Inflammatory macrophage treated with lipopolysaccharide for 4 hours (primary cell): ENCODE data around the gene DOCK7.
"Not testable (repeated sequence)": the region's sequence is repeated elsewhere in the genome, so short reads cannot be mapped to it uniquely, and the experiment has no call there.

Experiments
- DNase-seq: peaks from one replicate; pipeline ENCODE4 v3.0.0-alpha.2; 2020

The DOCK7 gene

DNA sequence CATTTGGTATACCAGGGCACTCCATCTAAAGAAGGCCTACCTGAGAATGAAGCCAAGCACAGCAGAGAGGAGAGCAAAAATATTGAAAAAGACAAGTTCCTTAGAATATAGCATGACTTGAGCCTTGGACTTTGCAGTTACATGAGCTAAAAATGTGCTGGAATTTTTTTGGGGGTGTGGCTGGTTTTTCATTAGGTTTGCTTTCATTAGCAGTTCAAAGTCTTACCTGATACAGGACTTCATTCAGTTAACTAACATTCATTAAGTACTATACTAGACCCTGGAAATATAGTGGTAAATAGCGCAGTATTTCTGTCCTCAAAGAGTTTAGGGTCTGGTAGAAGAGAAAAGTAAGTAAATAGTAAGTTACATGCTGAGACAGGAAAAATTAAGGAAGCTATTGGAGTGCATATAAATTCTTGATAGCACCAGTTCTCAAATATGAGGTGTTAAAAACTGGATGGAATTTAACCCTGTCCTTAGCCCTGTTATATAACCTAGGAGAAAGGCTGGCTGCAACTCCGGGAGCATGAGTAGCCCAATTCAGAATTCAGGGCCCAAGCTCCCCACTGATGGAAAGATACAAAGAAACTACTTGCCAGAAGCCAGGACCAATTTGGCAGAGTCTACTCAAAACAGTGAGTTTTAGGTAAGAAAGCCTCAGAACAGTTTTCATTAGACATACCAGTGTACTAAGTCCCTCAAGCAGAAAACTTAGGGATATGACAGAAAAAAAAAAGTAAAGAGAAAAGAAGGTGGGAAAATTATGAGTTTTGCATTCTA lies 3.1 kb upstream of the DOCK7 start:
- no peak for DNase-seq

DNA sequence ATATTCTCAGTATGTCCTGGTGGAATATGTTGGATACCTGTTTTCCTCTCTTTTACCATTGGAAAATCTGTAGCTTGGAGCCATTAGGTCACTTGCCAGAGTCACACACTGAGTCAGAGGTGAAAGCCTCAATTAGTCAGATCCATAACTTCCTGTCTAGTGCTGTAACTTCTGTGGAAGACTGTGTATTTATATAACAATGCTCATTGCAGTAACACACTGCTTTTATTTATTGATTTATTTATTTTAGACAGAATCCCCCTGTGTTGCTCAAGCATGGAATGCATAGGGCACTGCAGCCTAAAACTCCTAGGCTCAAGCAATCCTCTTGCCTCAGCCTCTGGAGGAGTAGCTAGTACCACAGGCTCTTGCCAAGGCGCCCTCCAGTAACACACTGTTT lies 1.3 kb upstream of the DOCK7 start:
- peak; percentile 84 for DNase-seq

DNA sequence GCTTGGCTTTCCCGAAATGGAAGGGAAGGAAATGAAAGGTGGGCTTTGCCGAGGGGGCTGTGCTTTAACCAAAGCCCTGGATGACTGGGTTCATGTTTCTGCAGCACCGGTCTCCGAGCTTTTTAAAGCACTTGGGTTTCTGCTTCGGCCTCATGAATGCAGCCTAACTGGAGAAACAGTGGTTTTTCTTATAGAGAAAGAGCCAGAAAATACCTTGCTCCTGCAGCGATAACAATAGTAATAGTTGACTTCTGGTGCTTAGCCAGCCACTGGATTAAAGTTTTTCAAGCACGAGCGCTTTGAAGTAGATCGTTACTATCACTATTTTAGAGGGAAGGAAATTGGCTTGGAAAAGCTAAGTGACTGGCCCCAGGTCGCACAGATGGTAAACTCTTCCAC lies 500 bp upstream of the DOCK7 start:
- DNase-seq, result no peak

DNA sequence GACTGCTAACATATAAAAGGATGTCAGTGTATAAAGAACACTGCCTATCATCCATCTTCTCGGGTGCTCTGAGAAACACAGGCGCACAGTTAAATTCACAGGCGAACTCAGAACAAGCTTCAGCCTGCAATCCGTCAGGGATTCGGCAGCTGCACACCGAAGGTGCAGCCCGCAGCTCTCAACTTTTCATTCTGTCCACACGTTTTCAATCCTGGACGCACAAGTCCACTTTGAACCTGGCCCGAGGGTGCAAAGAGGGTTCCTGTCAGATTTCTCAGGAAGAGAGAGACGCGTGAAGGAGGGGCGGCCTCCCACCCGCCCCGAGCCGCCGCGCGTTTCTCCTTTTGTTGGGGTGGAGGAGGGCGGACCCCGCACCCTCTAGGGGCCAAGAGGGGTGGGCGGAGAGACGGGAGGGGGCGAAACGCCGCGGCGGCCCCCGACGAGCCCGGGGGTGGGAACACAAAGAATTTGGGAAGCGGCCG lies 724 bp downstream of the DOCK7 start:
- peak; percentile 28 for DNase-seq

DNA sequence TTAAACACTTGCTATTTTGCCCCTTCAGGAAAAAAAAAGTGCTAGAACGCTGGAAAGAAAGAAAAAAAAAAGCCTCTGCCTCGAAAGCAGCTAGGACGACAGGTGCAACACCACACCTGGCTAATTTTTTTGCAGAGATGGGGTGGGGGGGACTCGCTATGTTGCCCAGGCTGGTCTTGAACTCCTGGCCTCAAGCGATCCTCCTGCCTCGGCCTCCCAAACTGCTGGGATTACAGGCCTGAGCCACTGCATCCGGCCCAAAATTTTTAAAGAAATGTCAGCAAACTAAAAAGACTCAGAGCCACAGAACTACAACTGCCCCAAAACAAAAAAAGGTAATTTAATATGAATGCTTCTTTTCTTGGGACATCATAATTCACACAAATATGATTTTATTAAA lies 1.4 kb downstream of the DOCK7 start:
- DNase-seq, result no peak

DNA sequence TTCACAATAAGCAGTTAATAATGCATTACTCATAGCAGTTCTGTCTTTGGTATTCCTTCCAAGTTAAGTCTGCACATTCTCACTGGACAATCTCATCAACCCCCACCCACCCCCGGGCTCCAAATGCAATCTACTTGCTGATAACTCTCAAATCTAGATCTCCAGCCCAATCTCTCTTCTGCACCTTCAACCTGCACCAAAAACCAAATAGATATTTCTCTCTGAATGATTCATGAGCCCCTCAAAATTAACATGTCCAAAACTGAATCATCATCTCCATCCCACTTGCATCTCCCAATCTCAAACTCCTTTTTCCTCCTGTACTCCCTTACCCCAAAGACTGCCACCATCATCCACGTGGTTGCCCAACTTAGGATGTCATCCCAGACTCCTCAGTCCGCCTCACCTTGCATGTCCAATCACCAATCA lies 2.7 kb downstream of the DOCK7 start:
- no peak for DNase-seq

DNA sequence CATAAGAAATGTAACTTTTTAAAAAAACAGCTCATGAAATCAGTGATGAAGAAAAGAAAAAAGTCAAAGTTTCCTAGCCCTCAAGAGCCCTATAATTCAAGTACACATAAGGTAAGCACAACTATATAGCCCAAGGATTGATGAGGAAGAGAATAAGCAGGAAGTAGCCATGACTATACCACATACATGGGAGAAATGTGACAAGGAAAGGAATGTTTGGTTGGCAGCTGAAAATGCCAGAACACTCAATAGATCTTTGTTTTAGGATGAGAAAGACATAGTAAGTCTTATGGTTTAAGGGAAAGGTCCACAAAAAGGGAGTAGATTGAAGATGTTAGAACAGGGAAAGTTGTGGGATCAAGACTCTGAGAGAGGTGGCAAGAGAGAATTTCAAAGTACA lies 5.7 kb downstream of the DOCK7 start:
- no peak for DNase-seq

DNA sequence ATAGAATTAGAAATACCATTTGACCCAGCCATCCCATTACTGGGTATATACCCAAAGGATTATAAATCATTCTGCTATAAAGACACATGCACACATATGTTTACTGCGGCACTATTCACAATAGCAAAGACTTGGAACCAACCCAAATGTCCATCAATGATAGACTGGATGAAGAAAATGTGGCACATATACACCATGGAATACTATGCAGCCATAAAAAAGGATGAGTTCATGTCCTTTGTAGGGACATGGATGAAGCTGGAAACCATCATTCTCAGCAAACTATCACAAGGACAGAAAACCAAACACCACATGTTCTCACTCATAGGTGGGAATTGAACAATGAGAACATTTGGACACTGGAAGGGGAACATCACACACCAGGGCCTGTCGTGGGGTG lies 7.2 kb downstream of the DOCK7 start:
- DNase-seq, result not testable (repeated sequence)

DNA sequence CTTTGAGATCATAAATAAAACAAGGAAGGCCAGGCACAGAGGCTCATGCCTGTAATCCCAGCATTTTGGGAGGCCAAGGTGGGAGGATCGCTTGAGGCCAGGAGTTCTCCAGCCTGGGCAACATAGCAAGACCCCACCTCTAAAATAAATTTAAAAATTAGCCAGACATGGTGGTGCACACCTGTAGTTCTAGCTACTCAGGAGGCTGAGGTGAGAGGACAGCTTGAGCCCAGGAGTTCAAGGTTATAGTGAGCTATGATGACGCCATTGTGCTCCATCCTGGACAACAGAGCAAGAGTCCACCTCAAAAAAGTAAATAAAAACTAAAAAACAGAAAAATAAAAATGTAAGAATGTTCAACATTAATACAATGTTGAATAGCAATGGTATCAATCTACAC lies 10.4 kb downstream of the DOCK7 start:
- DNase-seq, result not testable (repeated sequence)

DNA sequence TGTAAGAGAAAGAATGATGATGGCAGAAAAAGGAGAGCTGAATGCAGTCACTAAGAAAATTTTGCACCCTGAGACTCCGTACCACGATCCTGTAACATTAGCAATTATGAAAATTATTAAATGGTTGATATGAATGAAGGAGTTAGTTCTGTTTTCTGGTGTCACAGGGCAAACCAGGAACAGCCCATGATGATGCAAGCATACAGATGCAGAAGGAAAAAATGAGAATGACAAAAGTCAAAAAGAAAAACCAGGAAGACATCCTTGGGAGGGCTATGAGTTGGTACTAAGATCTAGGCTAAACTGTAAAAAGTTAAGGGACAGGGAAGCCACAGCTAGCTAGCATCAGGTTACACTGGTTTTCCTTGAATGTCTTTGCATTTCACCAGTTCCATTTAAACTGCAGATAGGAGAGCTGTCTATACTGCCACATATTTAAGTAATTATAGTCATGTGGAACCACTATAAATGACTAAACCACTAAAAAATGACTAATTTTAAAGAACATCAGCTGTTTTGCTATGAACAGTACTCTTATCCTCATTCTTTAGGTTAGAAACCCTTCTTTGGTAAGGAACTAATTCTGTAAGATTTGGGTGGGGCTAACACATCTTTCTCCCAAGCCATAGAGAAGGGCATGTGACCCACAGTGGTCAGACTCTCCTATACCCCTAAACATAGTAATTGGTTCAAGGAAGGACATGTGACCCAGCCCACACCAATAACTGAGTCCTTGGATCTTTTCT lies 11.4 kb downstream of the DOCK7 start:
- peak; percentile 89 for DNase-seq

DNA sequence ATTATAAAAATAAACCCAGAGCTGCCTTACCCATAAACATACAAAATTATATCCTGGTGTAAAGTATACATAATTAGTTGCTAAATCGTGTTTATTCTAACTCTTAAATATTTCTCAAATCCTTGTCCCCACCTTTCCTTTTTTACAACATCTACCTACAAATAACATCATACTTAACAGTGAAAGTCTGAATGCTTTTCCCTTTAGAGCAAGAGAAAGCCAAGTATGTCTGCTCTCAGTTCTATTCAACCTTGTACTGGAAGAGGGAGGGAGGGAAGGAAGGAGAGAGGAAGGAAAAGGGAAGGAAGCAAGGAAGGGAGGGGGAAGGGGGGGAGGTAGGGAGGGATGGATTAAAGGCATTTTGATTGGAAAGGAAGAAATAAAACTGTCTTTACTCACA lies 14.6 kb downstream of the DOCK7 start:
- DNase-seq, result no peak

DNA sequence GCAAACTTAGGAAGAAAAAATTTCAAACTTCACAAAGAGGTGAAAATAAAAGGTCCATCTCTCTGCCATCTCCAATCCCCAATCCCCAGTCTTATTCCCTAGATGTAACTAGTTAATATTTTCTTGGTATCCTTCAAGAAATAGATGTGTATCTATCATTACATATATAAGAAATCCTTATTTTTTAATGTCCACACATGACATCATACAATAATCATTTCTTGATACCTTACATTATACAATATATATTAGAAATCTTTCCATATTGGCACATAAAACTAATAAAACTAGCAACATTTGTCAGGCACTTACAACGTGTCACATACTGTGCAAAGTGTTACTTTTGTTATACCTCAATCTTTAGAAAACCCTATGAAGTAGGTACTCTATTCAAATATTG lies 16.2 kb downstream of the DOCK7 start:
- no peak for DNase-seq

DNA sequence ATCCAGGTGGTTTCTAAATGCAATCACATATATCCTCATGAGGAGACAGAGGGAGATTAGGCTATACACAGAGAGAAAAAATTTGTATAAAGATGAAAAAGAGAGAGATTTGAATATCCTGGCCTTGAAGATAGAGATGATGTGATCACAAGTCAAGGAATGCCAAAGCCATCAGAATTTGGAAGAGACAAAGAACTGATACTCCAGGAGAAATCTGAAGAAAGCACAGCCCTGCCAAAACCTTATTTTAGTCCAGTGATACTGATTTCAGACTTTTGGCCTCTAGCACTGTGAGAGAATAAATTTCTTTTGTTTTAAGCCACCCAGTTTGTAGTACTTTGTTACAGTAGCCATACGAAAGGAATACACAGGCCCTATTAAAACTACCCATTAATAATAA lies 33.4 kb downstream of the DOCK7 start:
- DNase-seq, result no peak

DNA sequence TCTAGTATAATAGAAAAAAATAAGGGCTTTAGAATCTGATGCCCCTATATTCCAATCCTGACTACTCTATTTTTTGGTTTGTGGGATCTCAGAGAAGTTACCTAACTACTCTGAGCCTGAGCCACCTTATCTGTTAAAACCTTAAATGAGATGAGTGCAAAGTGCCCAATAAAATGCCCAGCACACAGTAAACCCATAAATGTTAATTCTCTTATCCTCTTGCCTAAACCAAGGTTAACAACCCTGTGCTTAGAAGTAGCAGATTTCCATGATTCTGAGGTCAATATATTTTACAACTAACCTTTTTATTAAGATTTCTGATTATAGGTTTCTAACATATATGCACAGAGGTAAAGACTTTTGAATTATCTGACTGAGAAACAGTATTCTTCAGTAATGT lies 35.8 kb downstream of the DOCK7 start:
- DNase-seq, result no peak

DNA sequence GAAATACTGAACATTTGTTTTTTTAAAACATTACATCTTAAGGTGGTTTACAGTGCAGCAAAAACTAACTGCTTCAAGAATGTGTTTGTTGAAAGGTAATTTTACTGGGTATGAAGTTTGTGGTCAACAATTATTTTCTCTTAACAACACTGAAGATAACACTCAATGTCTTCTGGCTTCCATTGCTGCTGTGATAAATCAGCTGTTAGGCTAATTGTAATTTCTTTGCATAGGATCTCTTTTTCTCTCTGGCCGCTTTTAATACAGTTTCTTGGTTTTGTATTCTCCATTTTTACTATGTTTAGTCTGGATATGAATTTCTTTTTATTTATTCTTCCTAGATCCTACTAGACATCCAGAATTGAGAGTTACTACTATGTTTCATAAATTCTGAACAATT lies 44.9 kb downstream of the DOCK7 start:
- DNase-seq, result no peak

DNA sequence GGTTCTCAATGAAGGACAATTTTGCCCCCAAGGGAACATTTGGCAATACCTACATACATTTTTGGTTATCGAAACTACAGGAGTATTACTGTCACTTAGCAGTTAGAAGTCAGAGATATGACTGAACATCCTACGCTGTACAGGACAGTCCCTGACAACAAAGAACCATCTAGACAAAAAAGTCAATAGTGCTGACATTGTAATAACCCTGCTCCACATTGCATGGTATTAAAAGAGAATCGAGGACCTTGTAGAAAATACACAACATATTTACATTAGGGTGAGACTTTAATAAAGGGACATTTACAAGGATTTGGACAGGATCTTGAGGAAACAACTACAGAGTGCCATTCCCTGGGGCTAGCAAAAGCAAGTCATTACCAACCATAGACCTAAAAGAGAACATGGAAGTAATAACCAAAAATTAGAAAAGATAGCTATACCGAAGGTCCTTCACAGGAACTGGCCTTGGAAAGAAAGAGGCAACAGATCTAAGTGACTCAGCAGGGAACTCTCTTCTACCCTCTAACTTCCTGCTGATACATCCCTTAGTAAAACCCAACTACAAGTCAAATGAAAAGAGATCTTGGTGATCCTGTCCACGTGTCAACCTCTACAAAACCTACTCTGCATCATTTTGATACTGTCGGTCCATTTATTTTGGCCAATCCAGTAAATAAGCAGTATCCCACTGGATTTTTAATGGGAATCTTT lies 50.6 kb downstream of the DOCK7 start:
- peak; percentile 3 for DNase-seq

DNA sequence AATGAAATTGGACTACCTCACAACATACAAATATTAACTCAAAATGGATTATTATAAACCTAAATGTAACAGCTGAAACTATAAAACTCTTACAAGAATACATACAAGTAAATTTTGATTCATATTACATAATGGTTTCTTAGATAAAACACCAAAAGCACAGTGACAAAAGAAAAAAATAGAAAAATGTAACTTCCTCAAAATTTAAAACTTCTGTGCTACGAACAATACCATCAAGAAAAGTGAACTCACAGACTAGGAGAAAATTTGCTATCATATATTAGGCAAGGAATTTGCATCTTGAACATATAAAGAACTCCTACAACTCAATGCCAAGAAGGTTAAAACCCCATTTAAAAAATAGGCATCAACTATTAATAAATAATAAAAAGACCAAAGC lies 59.7 kb downstream of the DOCK7 start:
- DNase-seq, result no peak

DNA sequence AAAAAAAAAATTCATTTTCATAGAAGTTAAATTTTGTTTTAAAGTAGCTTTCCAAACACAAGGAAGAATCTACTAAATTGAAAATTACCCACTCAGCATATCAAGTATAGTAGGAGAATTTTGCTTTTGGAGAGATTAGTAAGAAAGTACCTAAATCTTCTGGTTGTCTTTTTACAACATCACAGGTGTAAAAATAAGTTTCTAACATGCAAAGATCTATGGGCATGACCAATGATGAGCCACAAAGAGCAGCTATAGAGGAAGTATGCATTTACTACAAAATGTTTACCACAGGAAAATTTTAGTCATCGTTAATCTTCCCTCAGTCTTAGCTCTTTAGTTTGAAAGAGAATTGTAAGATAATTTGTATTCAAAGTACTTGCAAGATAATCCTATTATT lies 62.8 kb downstream of the DOCK7 start:
- DNase-seq, result peak; percentile 36

DNA sequence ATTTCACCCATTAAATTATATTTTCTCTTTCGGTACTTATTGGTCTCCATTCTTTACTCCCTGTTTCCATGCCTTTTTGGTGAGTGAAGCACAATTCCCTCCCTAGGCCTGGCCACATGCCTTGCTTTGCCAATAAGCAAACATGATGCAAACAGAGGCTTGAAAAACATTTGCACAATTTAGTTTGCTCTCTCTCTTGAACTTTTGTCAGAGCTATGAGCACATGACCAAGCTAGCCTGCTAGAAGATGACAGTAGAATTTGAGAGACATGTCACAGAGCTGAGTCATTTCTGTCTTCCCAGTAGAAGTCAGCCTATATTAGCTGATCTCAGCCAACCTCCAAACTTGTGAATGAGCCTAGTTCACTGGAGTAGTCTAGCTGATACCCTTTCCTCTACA lies 66.3 kb downstream of the DOCK7 start:
- peak; percentile 95 for DNase-seq

DNA sequence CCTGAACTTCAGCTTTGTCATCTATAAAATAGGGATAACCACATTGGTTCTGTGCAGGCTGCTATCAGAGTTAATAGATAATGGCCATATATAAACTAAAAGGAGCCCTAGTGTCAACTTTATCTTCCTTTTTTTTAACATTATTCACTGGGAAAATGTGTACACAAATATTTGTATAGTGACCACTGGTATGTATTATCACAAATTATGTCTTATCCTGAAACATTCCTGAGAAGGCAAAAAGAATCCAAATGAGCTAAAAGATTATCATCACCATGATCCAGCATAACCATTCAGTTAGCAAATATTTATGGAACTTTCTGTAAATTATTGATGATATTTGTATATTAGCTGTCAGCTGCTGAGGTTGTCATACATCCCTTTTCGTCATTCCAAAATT lies 74.3 kb downstream of the DOCK7 start:
- DNase-seq, result no peak

DNA sequence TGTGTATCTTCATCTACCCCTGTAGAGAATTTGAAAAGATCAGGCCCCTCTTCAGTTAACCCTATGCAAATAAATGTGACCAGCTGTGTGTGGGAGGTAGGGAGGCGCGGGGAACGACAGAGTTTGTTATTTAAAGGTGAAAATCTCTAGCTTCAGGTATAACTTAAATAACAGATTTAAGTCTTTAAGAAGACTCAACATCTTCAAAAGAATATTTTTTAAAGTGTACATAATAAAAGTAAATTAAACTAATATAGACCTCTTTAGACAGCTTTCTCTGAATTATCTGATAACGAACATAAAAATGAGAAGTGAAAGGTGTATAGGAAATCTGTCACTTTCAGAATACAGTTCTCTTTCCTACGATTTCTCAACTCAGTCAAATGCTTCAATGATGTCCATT lies 74.9 kb downstream of the DOCK7 start:
- DNase-seq, result no peak

DNA sequence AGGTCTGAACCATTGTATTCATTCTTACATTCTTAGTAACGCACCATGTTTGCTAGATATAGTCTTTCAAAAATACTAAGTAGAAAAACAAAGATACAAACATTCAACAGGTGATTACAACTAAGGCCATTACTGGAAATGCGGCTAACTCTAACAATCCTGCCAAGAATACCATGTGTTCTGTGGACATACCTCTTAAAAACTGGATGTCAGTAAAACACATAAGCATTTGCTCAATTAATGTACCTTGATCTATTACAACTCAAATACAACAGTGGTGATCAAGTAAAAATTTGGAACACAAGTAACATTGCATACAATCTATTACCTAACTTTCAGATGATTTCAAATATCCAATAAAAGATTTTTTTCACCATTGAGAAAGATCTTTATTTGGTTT lies 75.4 kb downstream of the DOCK7 start:
- no peak for DNase-seq

DNA sequence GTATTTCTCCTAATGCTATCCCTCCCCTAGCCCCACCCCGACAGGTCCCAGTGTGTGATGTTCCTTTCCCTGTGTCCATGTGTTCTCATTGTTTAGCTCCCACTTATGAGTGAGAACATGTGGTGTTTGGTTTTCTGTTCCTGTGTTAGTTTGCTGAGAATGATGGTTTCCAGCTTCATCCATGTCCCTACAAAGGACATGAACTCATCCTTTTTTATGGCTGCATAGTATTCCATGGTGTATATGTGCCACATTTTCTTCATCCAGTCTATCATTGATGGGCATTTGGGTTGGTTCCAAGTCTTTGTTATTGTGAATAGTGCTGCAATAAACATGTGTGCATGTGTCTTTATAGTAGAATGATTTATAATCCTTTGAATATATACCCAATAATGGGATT lies 77.6 kb downstream of the DOCK7 start:
- DNase-seq, result not testable (repeated sequence)

DNA sequence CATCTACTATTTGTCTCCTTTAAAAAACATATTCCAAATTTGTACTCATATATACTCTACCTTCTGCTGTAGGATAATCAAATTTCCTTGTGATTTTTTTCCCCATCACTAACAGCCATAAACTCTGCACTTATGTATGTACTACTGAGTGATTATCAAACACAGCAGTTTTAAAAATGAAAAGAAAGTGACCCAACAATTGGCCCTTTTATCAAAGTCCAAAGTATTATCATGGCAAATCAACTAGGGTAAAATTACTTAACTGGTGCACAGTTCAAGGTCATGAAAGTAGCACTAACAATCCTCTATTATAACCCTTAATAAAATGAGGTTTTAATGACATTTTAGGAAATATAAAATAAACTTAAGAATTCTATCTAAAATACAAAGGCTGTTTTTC lies 79.3 kb downstream of the DOCK7 start:
- DNase-seq, result no peak
